ENCODE measurements around the gene ZNF575. TPM values are rescaled to one million over a fixed set of nuclear protein-coding genes. Genes with fewer than 3 reads are reported as not detected.
"Not testable (repeated sequence)": the region's sequence is repeated elsewhere in the genome, so short reads cannot be mapped to it uniquely, and the experiment has no call there.

ZNF575 gene
- total RNA-seq, 1 donor from 2014 or later = 4.2 TPM

- intact Hi-C loops (cut with micrococcal nuclease) = loop anchor here (10.0 kb wide), 1 partner anchor 236 kb away; no protein-coding TSS in a partner anchor
Measured at GRCh38 chr19:43510713-43511112, 22.3 kb upstream of the ZNF575 start.

- intact Hi-C loops (cut with micrococcal nuclease) = loop anchor here (10.0 kb wide), 1 partner anchor 237 kb away; no protein-coding TSS in a partner anchor
Measured at GRCh38 chr19:43511324-43511723, 21.7 kb upstream of the ZNF575 start.

- intact Hi-C loops (cut with micrococcal nuclease) = loop anchor here (10.0 kb wide), 1 partner anchor 238 kb away; no protein-coding TSS in a partner anchor
Measured at GRCh38 chr19:43512399-43512798, 20.6 kb upstream of the ZNF575 start.

- intact Hi-C loops (cut with micrococcal nuclease) = loop anchor here (10.0 kb wide), 1 partner anchor 243 kb away; no protein-coding TSS in a partner anchor
Measured at GRCh38 chr19:43518051-43518450, 14.9 kb upstream of the ZNF575 start.

- intact Hi-C loops (cut with micrococcal nuclease) = loop anchor here (1.0 to 10.0 kb wide), 6 partner anchors 8 to 245 kb away; partner anchors contain the start of genes ETHE1 and PHLDB3
Measured at GRCh38 chr19:43519436-43520088, 13.4 kb upstream of the ZNF575 start.

GRCh38 chr19:43522929-43523328 is 10.1 kb upstream of the ZNF575 start:
- intact Hi-C loops (cut with micrococcal nuclease) = no loop called here

GRCh38 chr19:43523696-43524095 is 9.3 kb upstream of the ZNF575 start:
- intact Hi-C loops (cut with micrococcal nuclease) = not testable (repeated sequence)

GRCh38 chr19:43524922-43525835 is 7.8 kb upstream of the ZNF575 start:
- intact Hi-C loops (cut with micrococcal nuclease) = loop anchor here (1.0 to 5.0 kb wide), 3 partner anchors 8 to 1982 kb away; partner anchors contain the start of genes PHLDB3, VASP and ZNF575

GRCh38 chr19:43525836-43526771 is 6.9 kb upstream of the ZNF575 start:
- intact Hi-C loops (cut with micrococcal nuclease) = loop anchor here (1.0 to 5.0 kb wide), 3 partner anchors 7 to 1981 kb away; partner anchors contain the start of genes PHLDB3, VASP and ZNF575

GRCh38 chr19:43526884-43527859 is 5.8 kb upstream of the ZNF575 start, which contains the start of gene ETHE1:
TSS of gene ETHE1 (minus strand) at chr19:43527201. CDS start at chr19:43527177, 24 bp downstream.
- intact Hi-C loops (cut with micrococcal nuclease) = loop anchor here (1.0 to 5.0 kb wide), 4 partner anchors 8 to 1980 kb away; partner anchors contain the start of genes VASP and ZNF428

- intact Hi-C loops (cut with micrococcal nuclease) = loop anchor here (1.0 to 5.0 kb wide), 4 partner anchors 9 to 1979 kb away; partner anchors contain the start of genes VASP and ZNF428
Measured at GRCh38 chr19:43527860-43528622, 4.9 kb upstream of the ZNF575 start.

GRCh38 chr19:43532571-43532961 is 422 bp upstream of the ZNF575 start:
- intact Hi-C loops (cut with micrococcal nuclease) = loop anchor here (2.0 to 10.0 kb wide), 2 partner anchors 30 to 252 kb away; partner anchors contain the start of gene KCNN4

- intact Hi-C loops (cut with micrococcal nuclease) = loop anchor here (1.0 to 10.0 kb wide), 11 partner anchors 8 to 251 kb away; partner anchors contain the start of genes IRGQ, KCNN4, PHLDB3 and PINLYP
Measured at GRCh38 chr19:43533546-43534304, 737 bp downstream of the ZNF575 start.

- intact Hi-C loops (cut with micrococcal nuclease) = loop anchor here (1.0 to 10.0 kb wide), 3 partner anchors 134 to 250 kb away; partner anchors contain the start of gene KCNN4
Measured at GRCh38 chr19:43534305-43534815, 1.4 kb downstream of the ZNF575 start.

GRCh38 chr19:43534816-43535761 is 2.1 kb downstream of the ZNF575 start:
- intact Hi-C loops (cut with micrococcal nuclease) = loop anchor here (1.0 to 10.0 kb wide), 3 partner anchors 133 to 250 kb away; partner anchors contain the start of gene KCNN4

- intact Hi-C loops (cut with micrococcal nuclease) = loop anchor here (10.0 kb wide), 1 partner anchor 246 kb away; the partner anchor contains the start of gene KCNN4
Measured at GRCh38 chr19:43538922-43539321, 5.9 kb downstream of the ZNF575 start.
